CD14-positive monocyte (primary cell): ENCODE measurements around the gene JAKMIP2. TPM values are rescaled to one million over a fixed set of nuclear protein-coding genes. Genes with fewer than 3 reads are reported as not detected.
"Not testable (repeated sequence)": the region's sequence is repeated elsewhere in the genome, so short reads cannot be mapped to it uniquely, and the experiment has no call there.

Experiments
- DNase-seq, 3 donors: peaks; one replicate each; pipeline ENCODE4 v3.0.0-alpha.2; 2011 to 2022
- H2AFZ ChIP-seq: 2 replicates; pipeline ENCODE4 v1.6.0; 2012; ENCODE audit warnings: mild to moderate bottlenecking, low read depth, low read length, inconsistent platforms; ENCODE audit not compliant: insufficient read depth, poor library complexity, severe bottlenecking
- H3K27ac ChIP-seq, 2 donors: 1 replicate in 1 of 2; 2 replicates in 1 of 2; pipeline ENCODE4 v1.5.1; 2012 to 2013; ENCODE audit warnings: low read length in 2 of 2, control low read depth in 1 of 2, inconsistent platforms in 1 of 2, low read depth in 1 of 2, mild to moderate bottlenecking in 1 of 2
- H3K27me3 ChIP-seq, 2 donors: one replicate each; pipeline versions ENCODE4 v1.6.0 to v1.6.1; 2011 to 2013; ENCODE audit warnings: low read length in 2 of 2; ENCODE audit not compliant: control insufficient read depth in 2 of 2, insufficient read depth in 2 of 2
- H3K36me3 ChIP-seq, 2 donors: replicated peaks in 1 of 2; 1 replicate in 1 of 2; 2 replicates in 1 of 2; pipeline versions ENCODE4 v1.5.1 to v1.6.1; 2012 to 2013; ENCODE audit warnings: low read length in 2 of 2, control low read depth in 1 of 2, inconsistent platforms in 1 of 2, mild to moderate bottlenecking in 1 of 2; ENCODE audit not compliant: insufficient read depth in 2 of 2, control insufficient read depth in 1 of 2
- H3K4me1 ChIP-seq, 2 donors: 1 replicate in 1 of 2; 2 replicates in 1 of 2; pipeline versions ENCODE4 v1.5.1 to v1.6.1; 2012 to 2013; ENCODE audit warnings: low read length in 2 of 2, control low read depth in 1 of 2, inconsistent platforms in 1 of 2, mild to moderate bottlenecking in 1 of 2, moderate library complexity in 1 of 2; ENCODE audit not compliant: insufficient read depth in 2 of 2, control insufficient read depth in 1 of 2
- H3K4me2 ChIP-seq: replicated peaks from 2 replicates; pipeline ENCODE3; 2012; ENCODE audit warnings: low read length, moderate library complexity, mild to moderate bottlenecking; ENCODE audit not compliant: poor library complexity, severe bottlenecking; ENCODE audit errors: extremely low read depth
- H3K4me3 ChIP-seq, 3 experiments: fragments of 200-600 bp in 1 of 3; sonication (generic) in 1 of 3; replicated peaks in 1 of 3; 1 replicate in 2 of 3; 2 replicates in 1 of 3; pipeline ENCODE4 v1.5.1; 2011 to 2013; ENCODE audit warnings: low read length in 3 of 3, mild to moderate bottlenecking in 3 of 3, control low read depth in 2 of 3, low read depth in 2 of 3, inconsistent platforms in 1 of 3, moderate library complexity in 1 of 3
- H3K79me2 ChIP-seq: 2 replicates; pipeline ENCODE4 v1.6.0; 2012; ENCODE audit warnings: mild to moderate bottlenecking, control low read depth, inconsistent platforms, low read length, moderate library complexity; ENCODE audit not compliant: insufficient read depth
- H3K9ac ChIP-seq: 2 replicates; pipeline ENCODE4 v1.6.0; 2017; ENCODE audit warnings: low read length, mild to moderate bottlenecking; ENCODE audit not compliant: insufficient read depth, poor library complexity, severe bottlenecking
- H3K9me3 ChIP-seq, 2 donors: replicated peaks in 1 of 2; 1 replicate in 1 of 2; 2 replicates in 1 of 2; pipeline versions ENCODE4 v1.5.1 to v1.6.1; 2012 to 2013; ENCODE audit warnings: low read length in 2 of 2, control low read depth in 1 of 2; ENCODE audit not compliant: control insufficient read depth in 1 of 2, insufficient read depth in 1 of 2
- H4K20me1 ChIP-seq: 2 replicates; pipeline ENCODE4 v1.6.0; 2012; ENCODE audit warnings: mild to moderate bottlenecking, low read length, control low read depth, moderate library complexity; ENCODE audit not compliant: insufficient read depth
- H3K27ac Mint-ChIP-seq, 7 donors: one replicate each; pipeline ENCODE4 v1.8.0; 2020; ENCODE audit warnings: mild to moderate bottlenecking in 7 of 7, mixed read lengths in 7 of 7, moderate library complexity in 6 of 7, inconsistent platforms in 2 of 7
- H3K27me3 Mint-ChIP-seq, 3 donors: one replicate each; pipeline ENCODE4 v1.8.0; 2021 to 2022; ENCODE audit warnings: low read depth in 3 of 3, mild to moderate bottlenecking in 3 of 3, mixed read lengths in 3 of 3, moderate library complexity in 3 of 3, inconsistent platforms in 1 of 3
- H3K36me3 Mint-ChIP-seq, 2 donors: one replicate each; pipeline ENCODE4 v1.8.0; 2020; ENCODE audit warnings: mixed read lengths in 2 of 2, inconsistent platforms in 1 of 2, mild to moderate bottlenecking in 1 of 2
- H3K4me1 Mint-ChIP-seq: one replicate; pipeline ENCODE4 v1.8.0; 2020; ENCODE audit warnings: mild to moderate bottlenecking, mixed read lengths
- H3K4me3 Mint-ChIP-seq, 2 donors: one replicate each; pipeline ENCODE4 v1.8.0; 2020; ENCODE audit warnings: mild to moderate bottlenecking in 2 of 2, mixed read lengths in 2 of 2, moderate library complexity in 1 of 2
- H3K9me3 Mint-ChIP-seq, 7 donors: one replicate each; pipeline ENCODE4 v1.8.0; 2020 to 2022; ENCODE audit warnings: mixed read lengths in 7 of 7, mild to moderate bottlenecking in 6 of 7, moderate library complexity in 6 of 7, inconsistent platforms in 2 of 7
- WGBS: methylation state at CpG from one replicate; pipeline ENCODE4 v1.1.5; 2013; ENCODE audit warnings: missing lambda C conversion rate; ENCODE audit not compliant: insufficient coverage; 5-methylcytosine and 5-hydroxymethylcytosine counted together
- intact Hi-C, 2 donors: fragments of 100-400 bp; cut with micrococcal nuclease; formaldehyde crosslinking; loops; one replicate each; pipeline versions ENCODE4 v1.15.0 to v1.15.1; 2023
- polyA plus RNA-seq, 3 donors: library from polyadenylated mRNA; depleted of rRNA in 1 of 3; unstranded in 2 of 3; stranded (reverse) in 1 of 3; fragments of 300-500 nt in 2 of 3; fragments of >200 nt in 1 of 3; fragmentation: Illumina TruSeq in 2 of 3; gene quantifications; 1 replicate in 2 of 3; 2 replicates in 1 of 3; pipeline ENCODE4 v1.2.3, GENCODE V29; 2012 to 2021
- TF ChIP-seq, protein P1 (sequence below): fragments of 200-600 bp; IDR thresholded peaks from one replicate; pipeline ENCODE4 v1.8.0; 2022; ENCODE audit warnings: antibody characterized with exemption, mild to moderate bottlenecking

Gene JAKMIP2
- polyA plus RNA-seq, 3 donors = 0.02 TPM; not detected in 2

DNA sequence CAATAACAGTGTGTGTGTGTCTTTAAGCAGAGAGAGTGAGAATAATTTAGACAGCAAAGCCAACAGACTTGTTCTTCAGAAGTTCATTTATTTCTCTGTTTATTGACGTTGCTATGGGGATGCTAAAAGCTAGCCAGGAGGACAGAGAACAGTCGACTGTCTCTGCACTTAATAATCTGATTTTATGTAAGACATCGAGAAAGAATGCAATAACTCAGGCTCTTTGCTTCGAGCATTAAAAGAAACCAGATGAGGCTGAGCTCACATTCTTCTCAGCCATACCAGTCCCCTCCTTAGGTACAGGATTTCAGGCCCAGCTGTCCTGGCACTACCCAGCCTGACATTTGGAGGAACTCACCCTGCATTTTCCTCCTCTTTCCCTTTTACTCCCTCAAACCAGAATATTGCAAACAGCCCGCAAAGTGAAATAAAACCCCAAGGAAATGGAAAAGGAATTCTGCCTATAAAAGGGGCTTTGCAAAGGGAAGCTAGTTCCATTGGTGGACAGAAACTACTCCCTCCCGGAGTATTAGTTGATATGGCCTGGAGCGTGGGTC, 228.2 kb downstream of the JAKMIP2 start:
- H3K4me2 ChIP-seq = no peak overlapping the region
- TF ChIP-seq, protein P1, sequence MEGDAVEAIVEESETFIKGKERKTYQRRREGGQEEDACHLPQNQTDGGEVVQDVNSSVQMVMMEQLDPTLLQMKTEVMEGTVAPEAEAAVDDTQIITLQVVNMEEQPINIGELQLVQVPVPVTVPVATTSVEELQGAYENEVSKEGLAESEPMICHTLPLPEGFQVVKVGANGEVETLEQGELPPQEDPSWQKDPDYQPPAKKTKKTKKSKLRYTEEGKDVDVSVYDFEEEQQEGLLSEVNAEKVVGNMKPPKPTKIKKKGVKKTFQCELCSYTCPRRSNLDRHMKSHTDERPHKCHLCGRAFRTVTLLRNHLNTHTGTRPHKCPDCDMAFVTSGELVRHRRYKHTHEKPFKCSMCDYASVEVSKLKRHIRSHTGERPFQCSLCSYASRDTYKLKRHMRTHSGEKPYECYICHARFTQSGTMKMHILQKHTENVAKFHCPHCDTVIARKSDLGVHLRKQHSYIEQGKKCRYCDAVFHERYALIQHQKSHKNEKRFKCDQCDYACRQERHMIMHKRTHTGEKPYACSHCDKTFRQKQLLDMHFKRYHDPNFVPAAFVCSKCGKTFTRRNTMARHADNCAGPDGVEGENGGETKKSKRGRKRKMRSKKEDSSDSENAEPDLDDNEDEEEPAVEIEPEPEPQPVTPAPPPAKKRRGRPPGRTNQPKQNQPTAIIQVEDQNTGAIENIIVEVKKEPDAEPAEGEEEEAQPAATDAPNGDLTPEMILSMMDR = no peak
- H3K4me1 ChIP-seq = no peaks in the 10 kb centered on the region
- H3K9ac ChIP-seq = no peak overlapping the region
- H3K27me3 ChIP-seq = no peaks in the 10 kb centered on the region
- no peaks in the 10 kb centered on the region for H3K36me3 ChIP-seq
- 94% methylated on average over 6 of the region's 7 CpGs for WGBS
- H3K9me3 ChIP-seq = no peaks in the 10 kb centered on the region
- Mint-ChIP-seq H3K9me3 (peaks cover 0 to 8% (median 3%) of the 10 kb centered on the region in 7 donors), H3K4me3 (no peak overlapping the region), H3K27ac (no peak overlapping the region), H3K4me1 (peaks cover 1% of the 10 kb centered on the region), H3K27me3 (peaks cover 2 to 15% (median 5%) of the 10 kb centered on the region in 3 donors), H3K36me3 (no peaks in the 10 kb centered on the region)
- intact Hi-C loops = loop anchor here in 1 of 2 donors (10.0 kb wide), 1 partner anchor 90 kb away; no protein-coding TSS in a partner anchor
- H3K4me3 ChIP-seq = no peak overlapping the region
- no peak overlapping the region for H2AFZ ChIP-seq
- H3K79me2 ChIP-seq = no peaks in the 10 kb centered on the region
- H4K20me1 ChIP-seq = no peaks in the 10 kb centered on the region
- DNase-seq = no peak
- no peak overlapping the region for H3K27ac ChIP-seq

DNA sequence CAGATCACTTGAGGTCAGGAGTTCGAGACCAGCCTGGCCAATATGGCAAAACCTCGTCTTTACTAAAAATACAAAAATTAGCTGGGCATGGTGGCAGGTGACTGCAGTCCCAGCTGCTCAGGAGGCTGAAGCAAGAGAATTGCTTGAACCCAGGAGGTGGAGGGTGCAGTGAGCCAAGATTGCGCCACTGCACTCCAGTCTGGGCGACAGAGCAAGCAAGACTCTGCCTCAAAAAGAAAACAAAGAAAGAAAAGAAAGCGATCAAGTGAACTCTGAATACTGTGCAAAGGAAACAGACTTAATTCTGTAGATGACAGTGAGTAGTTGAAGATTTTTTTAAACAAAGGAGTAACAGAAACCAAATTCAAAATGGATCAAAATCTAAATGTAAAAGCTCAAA, 228.7 kb downstream of the JAKMIP2 start:
- H3K4me3 Mint-ChIP-seq, H3K27me3 ChIP-seq, H3K36me3 ChIP-seq, H3K9me3 Mint-ChIP-seq, H3K27ac Mint-ChIP-seq, H3K4me1 Mint-ChIP-seq, H4K20me1 ChIP-seq, DNase-seq, H3K9me3 ChIP-seq, H3K79me2 ChIP-seq, H3K4me1 ChIP-seq, H3K4me3 ChIP-seq, H3K36me3 Mint-ChIP-seq, H2AFZ ChIP-seq, H3K27ac ChIP-seq, H3K9ac ChIP-seq, H3K4me2 ChIP-seq: not testable (repeated sequence)
- intact Hi-C loops = loop anchor here in 1 of 2 donors (10.0 kb wide), 1 partner anchor 89 kb away; no protein-coding TSS in a partner anchor
- peaks cover 1 to 14% (median 5%) of the 10 kb centered on the region in 3 donors for H3K27me3 Mint-ChIP-seq
- WGBS = 86% methylated on average over 5 of the region's 5 CpGs
